ENCODE measurements around the gene MYOM1. TPM values are rescaled to one million over a fixed set of nuclear protein-coding genes. Genes with fewer than 3 reads are reported as not detected.

The MYOM1 gene
- total and polyA plus RNA-seq, 7 donors, result 54.8 to 842 (median 388) TPM

GRCh38 chr18:3194947-3195612 is 24.7 kb downstream of the MYOM1 start:
- ATAC-seq (peak; percentile 52 to 80 (median 69)), DNase-seq (peak in 1 of 2 donors; percentile 51)
- Histone ChIP-seq H3K4me1 (peaks cover 61% of the 10 kb centered on the region), H3K27ac (peak overlapping the region; percentile 81), H3K9me3 (no peaks in the 10 kb centered on the region), H3K4me3 (peak overlapping the region; percentile 44), H3K27me3 (ENCODE audit: insufficient read depth in 3 of 3, low read length in 2 of 3) (no peaks in the 10 kb centered on the region), H3K36me3 (ENCODE audit: insufficient read depth in 1 of 2, low read depth in 1 of 2) (peaks cover 0 to 9% of the 10 kb centered on the region in 2 donors)
- intact Hi-C loops (cut with DNase I), result loop anchor here in 1 of 2 donors (5.0 kb wide), 1 partner anchor 52 kb away; the partner anchor contains the start of gene MYL12A
- WGBS, 3 donors, result 26 to 39% (median 30%) methylated on average over 6 of the region's 6 CpGs
- no peak for TF ChIP-seq CTCF (IDR thresholded peaks at IDR 0.05)

DNA sequence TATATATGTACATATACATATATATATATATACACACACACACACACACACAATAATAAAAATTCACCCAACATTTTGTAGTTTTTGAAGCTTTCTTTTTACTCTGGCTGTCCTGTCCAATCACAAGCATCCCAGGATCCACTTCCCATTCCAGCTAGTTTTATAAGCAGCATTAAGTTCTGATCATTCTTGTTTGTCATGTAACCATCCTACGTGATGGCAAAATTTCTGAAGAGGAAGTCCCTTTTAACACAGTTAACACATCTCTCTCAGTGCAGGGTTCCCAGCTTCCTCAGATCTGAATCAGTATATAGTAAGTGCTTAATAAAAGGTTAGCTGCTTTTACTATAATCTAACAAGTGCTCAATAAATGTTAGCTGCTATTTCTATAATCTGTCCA is 26.4 kb downstream of the MYOM1 start:
- ATAC-seq (no peak), DNase-seq (no peak)
- intact Hi-C loops (cut with DNase I), result loop anchor here in 1 of 2 donors (5.0 kb wide), 1 partner anchor 54 kb away; the partner anchor contains the start of gene MYL12A
- Histone ChIP-seq H3K4me3 (no peak overlapping the region), H3K27ac (peak overlapping the region; percentile 81), H3K27me3 (ENCODE audit: insufficient read depth in 3 of 3, low read length in 2 of 3) (no peaks in the 10 kb centered on the region), H3K4me1 (peaks cover 63% of the 10 kb centered on the region), H3K36me3 (ENCODE audit: insufficient read depth in 1 of 2, low read depth in 1 of 2) (peaks cover 0 to 18% of the 10 kb centered on the region in 2 donors), H3K9me3 (no peaks in the 10 kb centered on the region)
- TF ChIP-seq CTCF (IDR thresholded peaks at IDR 0.05), result no peak
- 53 to 70% (median 56%) methylated on average over 1 of the region's 1 CpG for WGBS, 3 donors

GRCh38 chr18:3192752-3193151 is 27.0 kb downstream of the MYOM1 start:
- no peaks in the 10 kb centered on the region for H3K27me3 ChIP-seq (ENCODE audit: insufficient read depth in 3 of 3, low read length in 2 of 3)
- peak overlapping the region; percentile 81 for H3K27ac ChIP-seq
- WGBS, 3 donors, result 93 to 94% (median 93%) methylated on average over 2 of the region's 2 CpGs
- peaks cover 63% of the 10 kb centered on the region for H3K4me1 ChIP-seq
- ATAC-seq (no peak), DNase-seq (no peak)
- no peaks in the 10 kb centered on the region for H3K9me3 ChIP-seq
- H3K4me3 ChIP-seq, result no peak overlapping the region
- intact Hi-C loops (cut with DNase I), result loop anchor here in 1 of 2 donors (5.0 kb wide), 1 partner anchor 55 kb away; the partner anchor contains the start of gene MYL12A
- H3K36me3 ChIP-seq (ENCODE audit: insufficient read depth in 1 of 2, low read depth in 1 of 2), result peaks cover 0 to 24% of the 10 kb centered on the region in 2 donors
- TF ChIP-seq CTCF (IDR thresholded peaks at IDR 0.05), result no peak

- intact Hi-C loops (cut with DNase I), result loop anchor here in 1 of 2 donors (5.0 kb wide), 1 partner anchor 55 kb away; the partner anchor contains the start of gene MYL12A
- DNase-seq (no peak), ATAC-seq (peak in 2 of 4 donors; percentile 3 to 28)
- Histone ChIP-seq H3K9me3 (no peaks in the 10 kb centered on the region), H3K4me1 (peaks cover 63% of the 10 kb centered on the region), H3K4me3 (no peak overlapping the region), H3K36me3 (ENCODE audit: insufficient read depth in 1 of 2, low read depth in 1 of 2) (peaks cover 0 to 29% of the 10 kb centered on the region in 2 donors), H3K27ac (peak overlapping the region; percentile 81), H3K27me3 (ENCODE audit: insufficient read depth in 3 of 3, low read length in 2 of 3) (no peaks in the 10 kb centered on the region)
- TF ChIP-seq CTCF (IDR thresholded peaks at IDR 0.05), result no peak
These were observed 27.5 kb downstream of the MYOM1 start for GRCh38 chr18:3192286-3192685.
